MV-4-11 (cell line): Measurements from ENCODE around the gene LRRC47.
"Not testable (repeated sequence)": the region's sequence is repeated elsewhere in the genome, so short reads cannot be mapped to it uniquely, and the experiment has no call there.

Experiments
- DNase-seq: peaks from one replicate; lab custom pipeline; 2025; lab: John Stamatoyannopoulos, UW

The LRRC47 gene

DNA sequence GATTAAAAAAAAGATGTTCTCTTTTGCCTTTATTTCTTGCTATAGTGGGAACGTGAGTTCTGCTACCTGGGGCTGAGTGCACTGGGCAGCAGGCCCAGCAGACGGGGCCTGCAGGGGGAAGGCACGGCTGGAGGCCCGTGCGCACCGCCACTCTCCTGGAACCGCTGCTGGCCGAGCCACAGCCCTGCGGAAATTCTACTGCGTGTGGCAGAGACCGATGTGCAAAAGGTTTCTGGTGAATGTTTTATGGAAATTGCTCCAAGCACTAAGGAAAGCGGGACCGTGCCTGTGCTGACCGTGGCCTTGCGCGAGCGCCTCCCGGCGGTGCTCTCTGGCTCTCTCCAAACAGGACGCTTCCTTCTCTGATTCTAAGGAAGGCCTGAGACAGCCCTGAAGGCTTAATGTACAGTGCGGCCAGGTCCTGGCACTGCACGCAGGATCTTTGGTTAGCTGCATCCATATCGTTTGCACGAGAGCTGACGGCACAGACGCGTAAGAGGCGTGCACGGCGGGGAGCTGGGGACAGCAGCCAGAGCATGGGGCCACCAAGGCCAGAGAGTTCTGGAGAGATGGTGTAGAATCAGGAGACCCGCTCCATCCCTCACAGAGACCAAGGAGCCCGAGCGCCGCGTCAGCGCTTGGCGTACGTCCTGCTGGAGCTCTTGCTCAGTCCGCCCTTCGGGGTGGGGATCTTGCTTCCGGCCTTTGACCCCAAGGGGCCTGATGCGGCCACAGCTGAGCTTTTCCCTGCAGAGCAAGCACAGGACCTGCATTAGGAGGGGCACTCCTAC is 18.7 kb upstream of the LRRC47 start:
- no peak for DNase-seq

DNA sequence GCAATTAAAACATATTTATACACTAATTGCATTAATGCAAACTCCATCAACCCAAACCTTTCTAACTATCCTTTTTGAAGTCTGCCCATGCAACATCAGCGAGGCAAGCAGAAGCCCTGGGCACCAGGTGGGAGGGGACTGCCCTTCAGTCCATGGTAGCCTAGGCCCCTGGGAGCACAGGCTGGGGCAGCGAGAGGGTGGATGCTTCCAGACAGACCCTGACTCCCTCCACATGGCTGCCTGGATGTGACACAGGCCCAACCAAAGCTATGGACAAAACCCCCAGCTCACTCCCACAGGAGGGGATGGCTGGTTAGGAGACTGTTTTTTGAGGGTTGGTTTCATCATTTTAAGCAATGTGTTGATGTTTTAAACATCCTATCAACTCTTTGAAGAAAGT is 17.8 kb upstream of the LRRC47 start:
- DNase-seq: no peak

DNA sequence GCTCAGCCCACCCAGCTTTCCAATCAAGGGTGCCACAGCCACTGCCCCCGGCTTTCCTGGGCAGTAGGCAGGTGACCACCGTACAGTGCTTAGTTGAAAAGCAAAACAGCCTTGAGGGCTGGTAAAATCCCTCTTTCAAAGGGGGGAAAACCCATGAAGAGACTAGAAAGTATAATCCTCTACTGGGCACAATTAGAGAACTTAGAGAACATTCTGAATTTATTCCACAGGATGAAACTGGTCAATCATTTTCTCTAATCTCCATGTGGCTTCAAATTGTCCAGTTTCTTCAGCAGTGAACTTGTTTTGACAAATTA is 15.3 kb upstream of the LRRC47 start:
- DNase-seq: no peak

- not testable (repeated sequence) for DNase-seq
Observed at GRCh38 chr1:3810149-3810761, 14.0 kb upstream of the LRRC47 start.

- no peak for DNase-seq
Observed at GRCh38 chr1:3809680-3810079, 13.4 kb upstream of the LRRC47 start.

- no peak for DNase-seq
Observed at GRCh38 chr1:3807769-3808168, 11.5 kb upstream of the LRRC47 start.

DNA sequence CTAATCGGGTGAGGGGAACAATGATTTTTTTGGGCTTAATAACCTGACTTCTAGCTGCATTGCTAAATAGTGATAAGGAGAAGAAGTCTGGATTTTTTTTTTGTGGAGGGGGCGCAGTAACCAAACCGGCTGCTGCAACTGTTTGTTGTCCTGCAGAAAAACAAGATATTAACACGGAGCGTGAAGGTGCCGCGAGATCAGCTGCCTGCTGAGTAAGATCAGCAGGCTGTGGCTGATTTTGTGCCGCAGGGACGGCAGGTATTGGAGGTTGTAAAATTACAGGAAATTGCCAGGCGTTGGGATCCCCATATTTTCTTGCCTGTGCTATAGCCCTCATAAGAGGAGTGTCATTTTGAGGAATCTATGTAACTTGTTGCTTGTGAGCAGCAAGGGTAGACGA is 8.7 kb upstream of the LRRC47 start:
- DNase-seq: no peak

DNA sequence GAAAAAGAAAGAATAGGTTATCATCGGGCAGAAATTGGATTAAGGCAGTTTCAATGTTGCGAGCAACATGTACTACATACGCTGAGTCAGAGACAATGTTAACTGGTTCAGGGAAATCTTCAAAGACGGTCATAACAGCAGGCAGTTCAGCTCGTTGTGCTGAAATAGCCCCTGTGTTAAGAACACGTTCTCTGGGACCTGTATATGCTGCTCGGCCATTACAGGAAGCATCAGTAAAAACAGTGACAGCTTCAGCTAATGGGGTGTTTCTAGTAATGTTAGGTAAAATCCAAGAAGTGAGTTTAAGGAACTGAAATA is 8.3 kb upstream of the LRRC47 start:
- peak; percentile 48 for DNase-seq

DNA sequence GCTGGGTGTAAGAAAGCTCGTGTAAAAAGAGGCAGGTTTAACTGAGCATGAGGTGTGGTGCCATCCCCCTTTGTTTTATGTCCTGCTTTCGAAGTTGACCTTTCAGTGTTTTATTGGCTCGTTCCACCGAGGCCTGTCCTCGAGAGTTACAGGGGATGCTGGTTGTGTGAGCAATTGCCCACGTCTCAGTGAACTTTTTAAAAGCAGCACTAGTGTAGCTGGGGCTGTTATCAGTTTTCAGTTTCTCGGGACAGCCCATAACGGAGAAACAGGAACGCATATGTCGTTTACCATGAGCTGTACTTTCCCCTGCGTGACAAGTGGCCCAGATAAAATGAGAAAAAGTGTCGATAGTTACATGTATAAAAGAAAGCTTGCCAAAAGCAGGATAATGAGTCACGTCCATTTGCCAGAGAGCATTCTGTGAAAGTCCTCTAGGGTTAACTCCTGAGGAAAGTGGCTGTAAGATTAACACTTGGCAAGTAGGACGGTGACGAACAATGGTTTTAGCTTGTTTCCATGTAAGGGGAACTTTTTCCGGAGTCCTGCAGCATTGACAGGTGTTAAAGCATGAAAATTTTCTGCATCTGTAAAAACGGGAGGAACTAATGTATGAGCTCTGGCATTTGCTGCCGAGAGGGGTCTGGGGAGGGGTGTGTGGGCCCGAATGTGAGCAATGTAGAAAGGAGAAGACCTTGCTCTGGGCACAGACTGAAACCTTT is 7.8 kb upstream of the LRRC47 start:
- DNase-seq: no peak

- DNase-seq: not testable (repeated sequence)
Observed at GRCh38 chr1:3800795-3801194, 4.5 kb upstream of the LRRC47 start.

DNA sequence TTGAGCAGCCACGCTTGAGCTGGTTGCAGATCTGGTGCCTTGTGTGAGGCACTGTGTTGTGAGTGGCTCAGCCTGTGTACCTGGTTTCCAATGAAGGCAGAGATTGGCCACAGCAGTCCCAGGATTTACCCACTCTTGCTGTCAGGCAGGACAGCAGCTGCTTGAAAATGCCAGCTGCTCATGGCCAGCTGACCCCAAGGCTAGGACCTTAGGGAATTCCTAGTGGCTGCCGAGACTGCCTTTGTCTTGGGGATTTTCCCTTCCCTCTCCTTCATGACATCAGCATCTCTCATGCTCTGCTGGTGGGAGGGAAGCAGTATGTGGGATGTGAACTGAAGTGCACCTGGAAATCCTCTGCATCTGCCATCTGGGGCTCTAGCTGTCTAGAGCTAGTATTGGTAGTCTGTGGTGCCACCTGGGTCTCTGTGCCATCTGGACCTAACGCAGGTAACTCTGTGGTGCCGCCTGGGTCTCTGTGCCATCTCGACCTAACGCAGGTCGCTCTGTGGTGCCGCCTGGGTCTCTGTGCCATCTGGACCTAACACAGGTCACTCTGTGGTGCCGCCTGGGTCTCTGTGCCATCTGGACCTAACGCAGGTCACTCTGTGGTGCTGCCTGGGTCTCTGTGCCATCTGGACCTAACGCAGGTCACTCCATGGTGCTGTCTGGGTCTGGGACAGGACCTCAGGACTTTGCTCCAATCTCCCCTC is 3.8 kb upstream of the LRRC47 start:
- no peak for DNase-seq

- DNase-seq: no peak
Observed at GRCh38 chr1:3795453-3796214, 664 bp downstream of the LRRC47 start.

- DNase-seq: no peak
Observed at GRCh38 chr1:3790952-3791351, 5.3 kb downstream of the LRRC47 start.

DNA sequence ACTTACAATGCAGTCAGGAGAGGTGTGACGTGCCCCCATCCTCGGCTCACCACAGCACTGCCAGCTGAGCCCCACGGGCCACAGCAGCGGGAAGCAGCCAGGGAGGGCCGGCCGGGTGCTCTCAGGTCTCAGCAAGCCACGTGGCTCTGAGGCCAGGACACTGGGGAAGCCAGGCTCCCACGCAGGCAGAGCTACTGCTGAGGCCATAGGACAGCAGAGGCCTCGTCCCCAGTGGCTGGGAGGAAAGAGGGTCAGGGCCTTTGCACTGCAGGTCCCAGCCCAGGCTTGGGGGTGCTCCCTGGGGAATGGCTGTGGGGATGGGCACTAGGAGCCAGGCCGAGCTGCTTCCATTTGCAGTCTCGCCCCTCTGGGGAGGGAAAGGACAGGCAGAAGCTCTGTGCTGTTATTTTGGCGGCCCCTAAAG is 5.8 kb downstream of the LRRC47 start:
- no peak for DNase-seq

GRCh38 chr1:3789421-3790300 is 6.6 kb downstream of the LRRC47 start:
- DNase-seq: no peak

DNA sequence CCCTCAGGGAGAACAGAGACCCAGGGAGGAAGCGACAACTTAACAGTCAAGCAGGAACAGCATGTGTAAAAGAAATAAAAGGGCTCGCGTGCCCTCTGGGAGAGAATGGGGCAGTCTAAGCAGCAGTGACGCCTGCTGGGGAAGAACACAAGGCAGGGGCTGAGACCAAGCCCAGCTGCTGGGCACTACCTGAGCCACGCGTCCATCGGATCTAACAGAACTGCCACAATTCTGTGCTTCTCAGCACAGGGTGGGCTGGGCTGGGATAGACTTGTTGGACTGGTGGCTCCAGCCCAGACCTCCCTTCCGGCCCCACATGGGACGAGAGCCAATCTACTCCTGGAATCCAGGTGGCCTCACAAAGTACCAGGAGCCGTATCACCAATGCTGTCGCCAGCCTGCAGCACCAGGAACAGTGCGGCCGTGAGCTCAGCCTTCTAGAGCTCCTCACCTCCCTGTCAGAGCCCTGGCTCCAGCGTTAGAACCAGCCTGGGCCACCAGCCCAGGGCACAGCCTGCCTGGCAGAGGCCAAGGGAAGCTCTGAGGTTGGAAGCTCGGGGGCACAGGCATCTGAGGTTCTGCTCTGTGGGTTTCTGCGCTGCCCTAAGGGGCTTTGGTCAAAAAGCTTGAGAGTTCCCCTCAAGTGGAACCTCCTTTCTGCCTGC is 7.4 kb downstream of the LRRC47 start:
- no peak for DNase-seq

DNA sequence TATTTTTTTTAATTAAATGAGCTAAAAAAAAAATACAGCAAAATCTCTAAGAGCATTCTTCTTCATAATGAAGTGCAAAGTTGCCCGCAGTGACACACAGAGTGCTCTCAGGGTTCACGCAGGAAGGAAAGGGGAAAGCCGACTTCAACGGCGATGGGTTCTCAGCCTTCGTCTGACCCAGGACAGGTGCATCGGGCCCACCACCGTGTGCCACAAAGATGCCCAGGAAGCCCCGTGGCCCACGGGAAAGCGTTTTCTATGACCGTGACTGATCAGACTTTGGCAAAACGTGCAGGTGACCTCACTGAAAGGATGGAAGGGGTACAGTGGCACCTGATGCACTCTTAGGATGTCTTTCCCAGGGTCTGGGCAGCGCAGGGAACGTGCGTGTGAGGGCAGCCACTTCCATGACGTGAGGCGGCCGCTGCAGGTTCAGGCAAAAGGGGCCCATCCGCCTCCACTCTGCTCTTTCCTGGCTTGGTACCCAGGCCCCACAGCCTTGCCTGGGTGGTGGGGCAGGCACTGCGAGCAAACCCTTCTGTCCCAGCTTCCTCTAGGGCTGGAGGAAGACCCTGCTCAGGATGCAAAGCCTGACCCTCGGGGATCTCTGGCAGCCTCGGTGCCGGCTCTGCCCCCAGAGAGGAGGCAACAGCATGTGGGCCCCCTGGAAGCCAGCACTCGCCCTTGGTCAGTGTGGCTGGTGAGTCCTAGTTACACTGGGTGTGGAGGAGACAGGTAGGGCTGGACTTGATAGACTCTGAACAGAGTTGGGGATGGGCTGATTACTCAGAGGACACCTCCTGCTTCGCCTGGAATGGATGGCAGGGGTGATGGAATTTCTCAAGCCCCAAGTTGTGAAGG is 8.3 kb downstream of the LRRC47 start:
- DNase-seq: no peak

DNA sequence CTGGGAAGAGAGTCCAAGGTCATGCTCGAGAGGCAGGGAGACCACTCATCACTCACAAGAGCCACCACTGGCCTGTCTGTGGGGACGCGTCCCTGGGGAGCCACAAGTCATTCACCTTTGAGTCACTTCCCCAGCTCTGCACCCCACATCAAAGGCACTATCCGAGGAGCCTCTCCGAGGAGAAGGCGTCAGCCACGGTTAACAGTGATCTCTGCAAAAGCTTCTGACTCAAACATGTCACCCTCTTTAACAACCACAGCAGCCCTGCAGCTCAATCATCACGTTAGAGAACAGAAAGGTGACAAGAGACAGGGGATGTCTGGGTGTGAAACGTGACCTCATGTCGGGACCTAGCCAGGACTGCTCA is 9.0 kb downstream of the LRRC47 start:
- DNase-seq: no peak

GRCh38 chr1:3786468-3787348 is 9.6 kb downstream of the LRRC47 start:
- DNase-seq: no peak
